Astrocyte (in vitro differentiated cells and primary cell): Measurements from ENCODE around the gene CDK15.

Experiments
- CTCF ChIP-seq: IDR thresholded peaks from 2 replicates; pipeline ENCODE4 v1.5.1; 2011; ENCODE audit warnings: low read depth, mild to moderate bottlenecking, inconsistent platforms, low read length, moderate library complexity; ENCODE audit not compliant: insufficient read depth
- EZH2 ChIP-seq: IDR thresholded peaks from 2 replicates; pipeline ENCODE4 v1.6.1; 2012; ENCODE audit warnings: mild to moderate bottlenecking, low read length, inconsistent platforms; ENCODE audit not compliant: insufficient read depth

GRCh38 chr2:201807452-201807999 lies 1.2 kb downstream of the CDK15 start:
- TF ChIP-seq CTCF (no peak), EZH2 (no peak)
